Activated CD4-positive, alpha-beta memory T cell treated with anti-CD3 and anti-CD28 coated beads for 36 hours (primary cell): Measurements from ENCODE around the gene DBI. TPM values are rescaled to one million over a fixed set of nuclear protein-coding genes. Genes with fewer than 3 reads are reported as not detected.

Experiments
- CTCF ChIA-PET: fragments of 350-600 bp; sonication (Branson Sonifier 250); formaldehyde crosslinking; loops from one replicate; lab custom pipeline; 2021; ENCODE audit warnings: antibody characterized with exemption, inconsistent platforms; lab: Charles Lee
- POLR2A ChIA-PET: fragments of 350-600 bp; sonication (Branson Sonifier 250); formaldehyde crosslinking; loops from one replicate; lab custom pipeline; 2021; ENCODE audit warnings: antibody characterized with exemption; lab: Charles Lee
- DNase-seq: peaks from one replicate; pipeline ENCODE4 v3.0.0-alpha.2; 2020
- H3K27ac Mint-ChIP-seq: one replicate; pipeline ENCODE4 v1.8.0; 2021; ENCODE audit warnings: mixed read lengths
- H3K27me3 Mint-ChIP-seq: one replicate; pipeline ENCODE4 v1.8.0; 2021; ENCODE audit warnings: mixed read lengths
- H3K36me3 Mint-ChIP-seq: one replicate; pipeline ENCODE4 v1.8.0; 2021; ENCODE audit warnings: mixed read lengths
- H3K4me1 Mint-ChIP-seq: one replicate; pipeline ENCODE4 v1.8.0; 2021; ENCODE audit warnings: low read depth, mixed read lengths
- H3K4me3 Mint-ChIP-seq: one replicate; pipeline ENCODE4 v1.8.0; 2021; ENCODE audit warnings: mild to moderate bottlenecking, mixed read lengths
- H3K9me3 Mint-ChIP-seq: one replicate; pipeline ENCODE4 v1.8.0; 2021; ENCODE audit warnings: mixed read lengths
- intact Hi-C: fragments of 100-400 bp; cut with micrococcal nuclease; formaldehyde crosslinking; loops from one replicate; pipeline ENCODE4 v1.15.1; 2023
- total RNA-seq, 2 experiments: library from RNA; stranded (reverse); gene quantifications; one replicate each; pipeline ENCODE4 v1.2.3, GENCODE V29; 2021

Gene DBI
- total RNA-seq: 100 to 1,000 TPM; 149 to 150 TPM

- H3K27ac Mint-ChIP-seq: peak within 1 kb of the TSS; percentile 96
- peak within 1 kb of the TSS; percentile 100 for H3K4me3 Mint-ChIP-seq
- H3K4me1 Mint-ChIP-seq: peaks cover 33% of the 10 kb centered on the region
- ChIA-PET POLR2A (interaction anchor here (1.0 to 1.7 kb wide), 6 partner anchors 10 to 810 kb away, joined by 3 to 7 read pairs (median 4); no protein-coding TSS in a partner anchor), CTCF (interaction anchor here (1.9 kb wide), 1 partner anchor 11 kb away, joined by 4 read pairs; no protein-coding TSS in a partner anchor)
- intact Hi-C loops: loop anchor here (1.0 to 5.0 kb wide), 8 partner anchors 11 to 1555 kb away; partner anchors contain the start of genes CCDC93, DDX18, EPB41L5 and PTPN4
- H3K36me3 Mint-ChIP-seq: peaks cover 37% of the 10 kb centered on the region
- no peaks in the 10 kb centered on the region for H3K27me3 Mint-ChIP-seq
- no peaks in the 10 kb centered on the region for H3K9me3 Mint-ChIP-seq
- DNase-seq: peak; percentile 96
These were observed at the start of gene DBI, which contains the start of gene C2orf76 for GRCh38 chr2:119366649-119367471. DBI (plus strand) TSS chr2:119366977; CDS start chr2:119367052, 75 bp downstream. C2orf76 (minus strand) TSS chr2:119366834; CDS start chr2:119339959, 26,875 bp downstream.

DNA sequence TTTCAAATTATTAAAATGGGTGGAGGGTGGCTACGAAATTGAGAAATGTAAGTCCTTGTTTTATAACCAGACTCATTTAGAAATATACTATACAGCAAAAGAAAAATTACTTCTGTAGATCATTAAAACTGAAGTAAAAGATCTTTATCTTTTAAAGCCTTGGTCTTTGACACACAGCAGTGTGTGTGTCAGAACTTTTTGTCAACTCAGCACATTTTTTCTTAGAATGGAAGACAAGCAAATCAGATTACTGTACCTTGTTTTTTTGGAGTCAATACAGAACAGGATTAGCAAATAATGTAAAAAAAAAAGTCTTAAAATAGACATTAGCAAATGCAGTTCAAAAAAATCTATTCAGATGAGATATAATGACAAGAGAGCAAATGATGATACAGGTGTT is 49.2 kb upstream of the DBI start:
- Mint-ChIP-seq H3K27ac (no peak overlapping the region), H3K9me3 (no peaks in the 10 kb centered on the region), H3K36me3 (no peaks in the 10 kb centered on the region), H3K4me1 (no peaks in the 10 kb centered on the region), H3K27me3 (no peaks in the 10 kb centered on the region), H3K4me3 (no peak overlapping the region)
- ChIA-PET CTCF (no interaction called here), POLR2A (no interaction called here)
- intact Hi-C loops: no loop called here
- DNase-seq: no peak

GRCh38 chr2:119319593-119319992 is 47.2 kb upstream of the DBI start:
- Mint-ChIP-seq H3K4me3 (no peak overlapping the region), H3K9me3 (no peaks in the 10 kb centered on the region), H3K27ac (no peak overlapping the region), H3K27me3 (no peaks in the 10 kb centered on the region), H3K4me1 (no peaks in the 10 kb centered on the region), H3K36me3 (peaks cover 2% of the 10 kb centered on the region)
- DNase-seq: no peak
- ChIA-PET POLR2A (no interaction called here), CTCF (no interaction called here)
- intact Hi-C loops: no loop called here

GRCh38 chr2:119323459-119323858 is 43.3 kb upstream of the DBI start:
- POLR2A ChIA-PET: no interaction called here

DNA sequence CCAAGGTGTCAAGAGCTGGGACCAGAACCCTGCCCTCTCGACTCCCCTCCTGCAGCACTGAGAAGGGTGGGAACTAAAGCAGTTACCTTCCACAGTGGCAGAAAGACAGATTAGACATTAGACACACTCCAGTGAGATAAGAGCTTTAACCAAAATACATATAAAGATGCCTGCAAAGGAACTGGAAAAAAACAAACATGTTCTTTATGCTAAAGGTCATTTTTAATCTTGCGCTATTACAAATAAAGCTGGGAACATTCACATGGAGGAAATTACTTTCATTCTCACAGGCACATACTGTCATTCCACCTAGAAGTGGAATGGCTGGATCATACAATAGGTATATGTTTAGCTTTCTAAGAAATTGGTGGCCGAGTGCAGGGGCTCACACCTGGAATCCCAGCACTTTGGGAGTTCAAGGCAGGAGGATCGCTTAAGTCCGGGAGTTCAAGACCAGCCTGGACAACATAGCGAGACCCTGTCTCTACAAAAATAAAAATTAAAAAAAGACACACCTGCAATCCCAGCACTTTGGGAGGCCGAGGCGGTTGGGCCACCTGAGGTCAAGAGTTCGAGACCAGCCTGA is 42.0 kb upstream of the DBI start:
- Mint-ChIP-seq H3K4me1 (no peaks in the 10 kb centered on the region), H3K36me3 (peaks cover 2% of the 10 kb centered on the region), H3K9me3 (no peaks in the 10 kb centered on the region), H3K4me3 (no peak overlapping the region), H3K27ac (no peak overlapping the region), H3K27me3 (no peaks in the 10 kb centered on the region)
- POLR2A ChIA-PET: no interaction called here
- no peak for DNase-seq
- intact Hi-C loops: no loop called here
- CTCF ChIA-PET: no interaction called here

More at GRCh38 chr2:119323459-119323858, 43.3 kb upstream of the DBI start:
- Mint-ChIP-seq H3K27ac (no peak overlapping the region), H3K9me3 (no peaks in the 10 kb centered on the region), H3K27me3 (no peaks in the 10 kb centered on the region), H3K36me3 (peaks cover 2% of the 10 kb centered on the region), H3K4me3 (no peak overlapping the region), H3K4me1 (no peaks in the 10 kb centered on the region)
- CTCF ChIA-PET: no interaction called here
- no peak for DNase-seq
- intact Hi-C loops: no loop called here

DNA sequence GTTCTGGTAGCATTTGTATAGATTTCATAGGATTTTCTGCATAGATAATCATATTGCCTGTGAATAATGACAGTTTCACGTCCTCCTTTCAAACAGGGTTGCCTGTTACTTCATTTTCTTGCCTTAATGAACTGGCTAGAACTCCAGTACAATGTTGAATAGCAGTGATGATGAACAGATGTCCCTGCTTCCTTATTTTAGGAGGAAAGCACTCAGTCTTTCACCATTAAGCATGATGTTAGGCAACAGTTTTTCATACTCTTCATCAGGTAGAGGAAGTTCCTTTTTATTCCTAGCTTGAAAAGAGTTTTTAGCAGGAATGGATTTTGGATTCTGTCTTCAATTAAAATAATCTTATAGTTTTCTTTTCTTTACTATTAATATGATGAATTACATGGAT is 39.8 kb upstream of the DBI start:
- H3K4me3 Mint-ChIP-seq: no peak overlapping the region
- H3K27ac Mint-ChIP-seq: no peak overlapping the region
- POLR2A ChIA-PET: no interaction called here
- no peaks in the 10 kb centered on the region for H3K27me3 Mint-ChIP-seq
- CTCF ChIA-PET: no interaction called here
- intact Hi-C loops: no loop called here
- no peaks in the 10 kb centered on the region for H3K4me1 Mint-ChIP-seq
- H3K9me3 Mint-ChIP-seq: no peaks in the 10 kb centered on the region
- DNase-seq: no peak
- peaks cover 2% of the 10 kb centered on the region for H3K36me3 Mint-ChIP-seq

DNA sequence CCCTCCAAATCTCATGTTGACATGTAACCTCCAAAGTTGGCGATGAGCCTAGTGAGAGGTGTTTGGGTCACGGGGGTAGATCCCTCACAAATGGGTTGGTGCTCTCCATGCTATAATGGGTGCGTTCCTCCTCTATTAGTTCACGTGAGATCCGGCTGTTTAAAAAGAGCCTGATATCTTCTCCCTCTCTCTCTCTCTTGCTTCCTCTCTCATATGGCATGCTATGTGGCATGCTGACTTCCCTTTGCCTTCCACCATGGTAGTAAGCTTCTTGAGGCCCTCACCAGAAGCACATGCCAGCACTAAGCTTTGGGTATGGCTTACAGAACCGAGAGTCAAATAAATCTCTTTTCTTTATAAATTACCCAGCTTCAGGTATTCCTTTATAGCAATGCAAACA is 39.3 kb upstream of the DBI start:
- no peak for DNase-seq
- Mint-ChIP-seq H3K27ac (no peak overlapping the region), H3K9me3 (no peaks in the 10 kb centered on the region), H3K27me3 (no peaks in the 10 kb centered on the region), H3K36me3 (peaks cover 2% of the 10 kb centered on the region), H3K4me1 (no peaks in the 10 kb centered on the region), H3K4me3 (no peak overlapping the region)
- intact Hi-C loops: no loop called here
- ChIA-PET CTCF (no interaction called here), POLR2A (no interaction called here)

DNA sequence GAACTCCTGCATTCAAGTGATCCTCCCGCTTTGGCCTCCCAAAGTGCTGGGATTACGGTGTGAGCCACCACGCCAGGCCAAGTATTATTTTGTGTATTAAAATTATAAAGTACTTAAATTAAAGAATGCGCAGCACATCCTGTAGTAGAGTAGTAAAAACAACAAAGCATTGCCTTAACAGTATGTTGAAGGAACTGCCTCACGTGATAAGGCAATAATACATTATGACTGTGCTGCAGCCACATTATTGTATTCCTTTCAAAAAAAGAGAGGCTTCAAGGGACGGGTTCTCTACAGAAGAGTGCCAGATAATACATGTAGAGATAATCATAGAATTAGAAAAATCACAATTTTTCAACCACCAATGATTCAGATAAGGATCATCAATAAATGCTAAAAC is 33.8 kb upstream of the DBI start:
- POLR2A ChIA-PET: no interaction called here
- DNase-seq: no peak

DNA sequence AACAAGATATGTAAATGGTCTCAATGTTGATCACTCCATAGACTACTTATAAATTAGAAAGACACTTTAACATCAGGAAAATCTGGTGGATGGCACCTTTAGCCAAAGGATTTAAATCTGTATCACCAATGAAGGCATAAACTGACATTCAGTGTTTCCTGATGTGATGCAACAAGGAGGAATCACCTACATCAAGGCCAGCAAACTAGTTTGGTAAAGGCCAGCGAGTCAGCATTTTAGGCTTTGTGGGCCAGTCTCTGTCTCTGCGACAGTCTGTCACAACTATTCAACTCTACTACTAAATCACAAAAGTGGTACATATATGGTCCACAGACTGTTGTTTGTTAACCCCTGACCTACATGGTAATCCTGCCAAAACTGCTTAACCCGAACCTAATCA is 33.4 kb upstream of the DBI start:
- Mint-ChIP-seq H3K4me1 (no peaks in the 10 kb centered on the region), H3K27me3 (no peaks in the 10 kb centered on the region), H3K4me3 (no peak overlapping the region), H3K36me3 (peaks cover 8% of the 10 kb centered on the region), H3K9me3 (no peaks in the 10 kb centered on the region), H3K27ac (no peak overlapping the region)
- POLR2A ChIA-PET: no interaction called here
- intact Hi-C loops: no loop called here
- no peak for DNase-seq
- CTCF ChIA-PET: no interaction called here

More for the DNA sequence above, 33.8 kb upstream of the DBI start:
- no peaks in the 10 kb centered on the region for H3K4me1 Mint-ChIP-seq
- CTCF ChIA-PET: no interaction called here
- no peaks in the 10 kb centered on the region for H3K27me3 Mint-ChIP-seq
- no peaks in the 10 kb centered on the region for H3K9me3 Mint-ChIP-seq
- intact Hi-C loops: no loop called here
- H3K27ac Mint-ChIP-seq: no peak overlapping the region
- peaks cover 8% of the 10 kb centered on the region for H3K36me3 Mint-ChIP-seq
- H3K4me3 Mint-ChIP-seq: no peak overlapping the region

- Mint-ChIP-seq H3K27ac (no peak overlapping the region), H3K36me3 (peaks cover 8% of the 10 kb centered on the region), H3K4me3 (no peak overlapping the region), H3K4me1 (peaks cover 2% of the 10 kb centered on the region), H3K9me3 (no peaks in the 10 kb centered on the region), H3K27me3 (no peaks in the 10 kb centered on the region)
- CTCF ChIA-PET: no interaction called here
- POLR2A ChIA-PET: no interaction called here
- no peak for DNase-seq
- intact Hi-C loops: no loop called here
These were observed 32.9 kb upstream of the DBI start for GRCh38 chr2:119333833-119334232.

- Mint-ChIP-seq H3K27me3 (no peaks in the 10 kb centered on the region), H3K9me3 (no peaks in the 10 kb centered on the region), H3K27ac (no peak overlapping the region), H3K36me3 (peaks cover 8% of the 10 kb centered on the region), H3K4me3 (no peak overlapping the region), H3K4me1 (peaks cover 13% of the 10 kb centered on the region)
- POLR2A ChIA-PET: no interaction called here
- no peak for DNase-seq
- intact Hi-C loops: no loop called here
- CTCF ChIA-PET: interaction anchor here (1.5 kb wide), 1 partner anchor 139 kb away, joined by 6 read pairs; no protein-coding TSS in a partner anchor
These were observed 29.0 kb upstream of the DBI start for GRCh38 chr2:119337749-119338148.

GRCh38 chr2:119338272-119338671 is 28.5 kb upstream of the DBI start:
- POLR2A ChIA-PET: no interaction called here

More at GRCh38 chr2:119338272-119338671, 28.5 kb upstream of the DBI start:
- H3K9me3 Mint-ChIP-seq: no peaks in the 10 kb centered on the region
- CTCF ChIA-PET: interaction anchor here (1.5 kb wide), 1 partner anchor 138 kb away, joined by 6 read pairs; no protein-coding TSS in a partner anchor
- no peaks in the 10 kb centered on the region for H3K27me3 Mint-ChIP-seq
- peaks cover 13% of the 10 kb centered on the region for H3K4me1 Mint-ChIP-seq
- intact Hi-C loops: no loop called here
- no peak overlapping the region for H3K4me3 Mint-ChIP-seq
- DNase-seq: no peak
- H3K27ac Mint-ChIP-seq: no peak overlapping the region
- peaks cover 8% of the 10 kb centered on the region for H3K36me3 Mint-ChIP-seq
